Measurements from ENCODE around the gene CACNB3.

The CACNB3 gene

GRCh38 chr12:48800971-48801370, 17.3 kb upstream of the CACNB3 start:
- no peak overlapping the region for H3K27ac Mint-ChIP-seq

GRCh38 chr12:48803675-48804074, 14.6 kb upstream of the CACNB3 start:
- Mint-ChIP-seq H3K27ac (no peak overlapping the region), H3K36me3 (ENCODE audit: low read depth) (no peaks in the 10 kb centered on the region), H3K4me1 (peaks cover 5% of the 10 kb centered on the region), H3K27me3 (no peaks in the 10 kb centered on the region), H3K9me3 (no peaks in the 10 kb centered on the region), H3K4me3 (no peak overlapping the region)
- no peak for DNase-seq
- ATAC-seq: no peak

More at GRCh38 chr12:48800971-48801370, 17.3 kb upstream of the CACNB3 start:
- Mint-ChIP-seq H3K4me3 (no peak overlapping the region), H3K9me3 (no peaks in the 10 kb centered on the region), H3K36me3 (ENCODE audit: low read depth) (no peaks in the 10 kb centered on the region), H3K4me1 (peaks cover 16% of the 10 kb centered on the region), H3K27me3 (peaks cover 1% of the 10 kb centered on the region)
- DNase-seq: no peak
- ATAC-seq: no peak

GRCh38 chr12:48807981-48808380, 10.3 kb upstream of the CACNB3 start:
- Mint-ChIP-seq H3K27me3 (no peaks in the 10 kb centered on the region), H3K4me3 (no peak overlapping the region), H3K36me3 (ENCODE audit: low read depth) (no peaks in the 10 kb centered on the region), H3K9me3 (no peaks in the 10 kb centered on the region), H3K4me1 (peaks cover 5% of the 10 kb centered on the region), H3K27ac (no peak overlapping the region)
- ATAC-seq (no peak), DNase-seq (no peak)

DNA sequence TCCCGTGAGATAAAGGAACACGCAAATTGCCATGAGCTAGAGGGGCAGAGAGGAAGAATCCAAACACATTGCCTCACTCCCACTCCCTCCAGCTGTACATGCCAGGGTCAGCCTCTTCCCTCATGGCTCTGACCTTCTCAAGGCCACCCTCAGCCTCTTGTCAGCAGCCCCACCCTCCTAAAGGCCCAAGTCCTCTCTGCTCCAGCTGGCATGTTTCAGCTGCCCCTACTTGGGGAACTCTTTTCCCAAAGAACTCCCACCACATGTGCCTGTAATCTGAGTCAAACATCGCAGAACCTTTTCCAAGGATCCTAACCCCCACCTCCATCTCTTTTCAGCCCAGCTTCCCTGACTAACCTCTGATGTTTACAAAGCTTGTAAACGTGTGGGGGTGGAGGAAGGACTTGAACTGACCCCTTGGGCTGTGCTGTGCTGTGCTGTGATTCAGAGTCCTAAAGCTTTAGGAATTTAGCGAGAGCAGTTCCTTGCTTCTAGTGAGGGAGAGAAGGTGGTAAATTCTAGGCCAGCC, 7.3 kb upstream of the CACNB3 start:
- peaks cover 11% of the 10 kb centered on the region for H3K4me1 Mint-ChIP-seq
- no peak overlapping the region for H3K27ac Mint-ChIP-seq
- DNase-seq: no peak
- no peaks in the 10 kb centered on the region for H3K9me3 Mint-ChIP-seq
- H3K27me3 Mint-ChIP-seq: peaks cover 3% of the 10 kb centered on the region
- no peaks in the 10 kb centered on the region for H3K36me3 Mint-ChIP-seq (ENCODE audit: low read depth)
- H3K4me3 Mint-ChIP-seq: no peak overlapping the region
- no peak for ATAC-seq

DNA sequence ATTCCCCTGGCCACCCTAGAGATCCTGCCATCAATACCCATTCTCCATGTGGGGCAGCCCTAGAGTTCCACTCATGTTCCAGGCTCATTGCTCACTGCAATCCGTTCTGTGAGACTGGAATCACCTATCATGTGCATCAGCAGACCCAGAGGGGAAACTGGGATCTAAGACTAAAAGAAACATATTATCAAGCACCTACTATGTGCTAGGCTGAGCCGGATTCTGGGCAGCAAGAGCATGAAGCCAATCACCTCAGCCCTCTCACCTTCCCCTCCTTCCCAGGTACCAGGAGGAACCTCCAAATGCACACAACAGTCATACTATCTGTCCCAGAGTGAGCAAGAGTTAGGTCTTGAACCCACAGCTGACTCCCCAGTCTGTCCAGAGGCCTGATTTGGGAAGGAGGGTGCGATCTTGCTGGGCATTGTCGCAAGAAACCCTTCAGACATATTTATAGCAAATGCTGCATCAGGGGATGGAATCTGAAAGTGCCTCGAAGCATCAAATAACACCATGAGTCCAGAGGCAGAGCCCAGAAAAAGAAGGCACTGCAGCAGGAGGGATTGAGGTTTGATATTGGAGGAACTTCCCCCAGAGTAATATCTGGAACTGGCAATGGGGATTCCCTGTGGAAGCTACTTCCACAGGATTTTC, 6.7 kb upstream of the CACNB3 start:
- Mint-ChIP-seq H3K9me3 (no peaks in the 10 kb centered on the region), H3K27ac (no peak overlapping the region), H3K4me3 (no peak overlapping the region), H3K36me3 (ENCODE audit: low read depth) (no peaks in the 10 kb centered on the region), H3K27me3 (peaks cover 7% of the 10 kb centered on the region), H3K4me1 (peaks cover 16% of the 10 kb centered on the region)
- DNase-seq: no peak
- ATAC-seq: no peak

DNA sequence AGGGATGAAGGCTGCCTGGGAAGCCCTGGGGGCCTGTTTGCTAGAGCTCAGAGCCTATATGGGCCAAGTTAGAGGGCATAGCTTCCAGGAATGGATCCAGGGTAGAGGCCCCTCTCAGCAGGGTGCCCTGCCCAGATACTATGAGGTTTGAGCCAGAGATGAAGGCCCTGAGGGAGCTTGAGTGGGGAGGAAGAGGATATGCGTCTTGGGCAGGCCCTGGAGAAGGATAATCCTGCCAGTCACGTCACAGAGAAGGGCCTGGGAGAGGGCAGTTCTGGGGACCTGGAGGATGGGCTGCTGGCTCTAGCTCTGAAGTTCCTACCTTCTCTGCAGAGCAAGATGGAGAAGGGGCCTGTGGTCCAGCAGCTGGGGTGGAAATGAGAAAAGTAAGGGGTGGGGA, 5.9 kb upstream of the CACNB3 start:
- Mint-ChIP-seq H3K4me3 (no peak overlapping the region), H3K27ac (no peak overlapping the region), H3K36me3 (ENCODE audit: low read depth) (no peaks in the 10 kb centered on the region), H3K27me3 (peaks cover 15% of the 10 kb centered on the region), H3K9me3 (no peaks in the 10 kb centered on the region), H3K4me1 (peaks cover 20% of the 10 kb centered on the region)
- ATAC-seq (no peak), DNase-seq (no peak)

DNA sequence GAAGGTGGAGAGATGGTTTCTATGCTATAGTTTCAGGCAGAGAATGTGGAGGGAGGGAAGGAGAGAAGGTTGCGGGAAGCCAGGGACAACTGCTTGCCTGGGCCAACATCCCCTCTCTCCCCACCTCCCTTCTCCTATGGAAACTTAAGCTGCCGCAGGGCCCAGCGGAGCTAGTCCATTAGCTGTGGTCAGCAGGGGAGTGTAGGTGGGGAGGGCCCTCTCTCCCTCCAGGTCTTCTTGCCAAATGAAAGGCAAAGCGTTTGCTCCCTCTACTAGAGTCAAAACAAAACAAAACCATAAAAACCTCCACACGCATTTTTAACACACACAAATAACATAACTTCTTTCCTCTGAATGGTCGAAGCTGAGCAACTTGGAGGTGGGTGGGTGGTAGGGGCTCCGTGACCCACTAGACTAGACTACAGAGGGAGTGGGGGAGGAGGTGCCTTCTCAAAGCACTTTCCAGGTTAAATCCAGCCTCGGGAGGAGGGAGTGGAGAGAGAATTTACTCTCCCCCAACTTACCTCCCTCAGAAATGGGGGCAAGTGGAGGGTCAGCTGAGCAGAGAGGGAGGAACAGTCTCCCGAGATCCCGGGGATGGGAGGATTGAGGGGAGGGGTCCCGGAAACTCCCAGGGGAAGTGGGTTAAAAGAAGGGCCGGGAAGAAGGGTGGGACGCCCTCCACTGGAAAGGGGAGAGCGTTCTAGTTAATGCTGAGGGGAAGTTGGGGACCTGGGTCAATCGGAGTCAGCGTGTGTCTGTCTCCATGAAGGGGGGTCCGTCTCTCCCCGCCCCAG, 4.6 kb upstream of the CACNB3 start:
- no peaks in the 10 kb centered on the region for H3K9me3 Mint-ChIP-seq
- H3K27me3 Mint-ChIP-seq: peaks cover 24% of the 10 kb centered on the region
- no peak for DNase-seq
- H3K4me1 Mint-ChIP-seq: peaks cover 26% of the 10 kb centered on the region
- no peak for ATAC-seq
- H3K4me3 Mint-ChIP-seq: peak overlapping the region; percentile 93
- H3K27ac Mint-ChIP-seq: peak overlapping the region; percentile 59
- H3K36me3 Mint-ChIP-seq (ENCODE audit: low read depth): no peaks in the 10 kb centered on the region

DNA sequence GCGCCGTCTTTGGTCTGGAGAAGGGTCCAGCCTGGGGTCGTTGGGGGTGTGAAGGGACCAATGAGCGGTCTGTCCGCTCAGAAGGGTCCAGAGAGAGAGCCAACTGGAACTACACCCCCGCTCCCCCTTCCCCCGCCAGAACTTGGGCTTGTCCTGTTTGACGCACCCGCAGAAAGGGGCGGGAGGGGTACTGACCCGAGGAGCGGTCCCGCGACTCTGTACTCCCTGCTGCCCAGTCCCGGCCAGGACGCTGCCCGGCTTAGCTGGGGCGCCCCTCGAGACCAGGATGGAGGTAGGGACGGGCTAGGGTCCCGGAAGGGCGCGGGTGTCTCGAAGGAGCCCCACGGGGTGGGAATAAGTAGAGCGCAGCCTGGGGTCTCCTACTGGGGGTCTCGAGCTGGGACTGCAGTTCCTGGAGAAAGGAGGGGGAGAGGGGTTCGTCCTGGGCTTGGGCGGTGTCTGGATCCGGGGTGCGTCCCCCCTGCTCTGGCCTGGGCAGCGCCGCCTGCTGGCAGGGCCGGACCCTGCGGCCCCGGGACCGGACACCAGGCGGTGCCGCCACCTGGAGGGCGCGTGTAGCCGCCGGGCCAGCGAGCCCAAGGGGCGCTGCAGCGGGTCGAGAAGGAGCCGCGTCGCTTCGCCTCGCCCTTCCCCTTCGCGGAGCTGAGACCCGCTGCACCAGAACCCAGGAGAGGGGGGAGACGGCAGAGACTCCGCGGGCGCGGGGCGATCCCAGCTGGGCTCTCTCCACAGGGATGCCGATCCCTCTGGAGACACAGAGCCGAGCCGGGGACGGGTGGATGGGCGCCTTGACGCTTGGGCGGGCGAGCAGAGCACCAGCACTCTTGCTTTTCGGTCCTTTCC, 3.8 kb upstream of the CACNB3 start:
- peak; percentile 91 for DNase-seq
- Mint-ChIP-seq H3K4me1 (peaks cover 28% of the 10 kb centered on the region), H3K27ac (peak overlapping the region; percentile 31)

DNA sequence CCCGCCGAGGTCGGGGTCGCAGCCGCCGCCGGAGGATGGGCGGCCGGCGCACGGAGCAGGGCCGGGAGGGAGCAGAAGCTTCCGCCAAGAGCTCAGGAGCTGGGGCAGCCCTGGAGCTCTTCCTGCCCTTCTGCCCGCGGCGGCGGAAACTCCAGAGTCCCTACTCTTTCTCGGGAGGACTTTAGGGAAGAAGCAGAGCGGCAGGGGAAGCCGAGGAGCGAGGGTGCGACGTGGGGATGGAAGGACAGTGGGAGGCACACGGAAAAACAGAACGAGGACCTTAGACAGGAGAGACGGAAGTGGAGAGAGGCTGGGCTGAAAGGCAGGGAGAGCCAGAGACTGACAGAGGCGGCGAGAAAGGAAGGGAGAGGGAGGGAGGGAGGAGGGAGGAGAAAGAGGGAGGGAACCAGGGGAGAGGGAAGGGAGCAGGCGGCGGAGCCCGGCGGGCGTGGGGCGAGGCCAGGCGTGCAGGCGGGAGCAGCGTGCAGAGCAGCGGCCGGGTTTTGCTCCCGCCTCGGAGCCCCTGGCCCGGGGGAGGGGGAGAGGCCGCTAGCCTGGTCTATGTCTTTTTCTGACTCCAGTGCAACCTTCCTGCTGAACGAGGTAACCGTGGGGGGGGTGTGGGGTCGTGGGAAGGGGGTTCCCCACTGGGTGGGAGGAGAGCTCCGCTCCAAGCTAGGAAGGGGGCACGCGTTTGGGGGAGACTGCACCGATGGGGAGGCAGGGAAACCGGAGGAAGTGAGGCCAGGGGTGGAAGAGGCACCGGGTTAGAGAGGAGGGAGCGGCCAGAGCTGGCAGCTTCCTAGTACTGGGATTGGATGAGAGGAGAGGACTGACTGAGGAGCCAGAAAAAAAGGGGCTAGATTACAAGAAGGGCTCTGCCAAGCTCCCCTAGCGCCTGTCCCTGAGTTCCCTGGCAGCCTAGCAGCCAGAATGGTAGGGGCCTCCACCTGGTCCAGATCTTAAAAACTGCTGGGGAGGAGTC, 2.9 kb upstream of the CACNB3 start:
- Mint-ChIP-seq H3K27ac (no peak overlapping the region), H3K9me3 (no peaks in the 10 kb centered on the region), H3K4me3 (peak overlapping the region; percentile 93), H3K36me3 (ENCODE audit: low read depth) (no peaks in the 10 kb centered on the region), H3K4me1 (peaks cover 28% of the 10 kb centered on the region), H3K27me3 (peaks cover 30% of the 10 kb centered on the region)
- DNase-seq (peak; percentile 47), ATAC-seq (peak; percentile 41)

More for the DNA sequence above, 3.8 kb upstream of the CACNB3 start:
- H3K36me3 Mint-ChIP-seq (ENCODE audit: low read depth): no peaks in the 10 kb centered on the region
- peak overlapping the region; percentile 93 for H3K4me3 Mint-ChIP-seq
- ATAC-seq: peak; percentile 81
- peaks cover 30% of the 10 kb centered on the region for H3K27me3 Mint-ChIP-seq
- H3K9me3 Mint-ChIP-seq: no peaks in the 10 kb centered on the region

DNA sequence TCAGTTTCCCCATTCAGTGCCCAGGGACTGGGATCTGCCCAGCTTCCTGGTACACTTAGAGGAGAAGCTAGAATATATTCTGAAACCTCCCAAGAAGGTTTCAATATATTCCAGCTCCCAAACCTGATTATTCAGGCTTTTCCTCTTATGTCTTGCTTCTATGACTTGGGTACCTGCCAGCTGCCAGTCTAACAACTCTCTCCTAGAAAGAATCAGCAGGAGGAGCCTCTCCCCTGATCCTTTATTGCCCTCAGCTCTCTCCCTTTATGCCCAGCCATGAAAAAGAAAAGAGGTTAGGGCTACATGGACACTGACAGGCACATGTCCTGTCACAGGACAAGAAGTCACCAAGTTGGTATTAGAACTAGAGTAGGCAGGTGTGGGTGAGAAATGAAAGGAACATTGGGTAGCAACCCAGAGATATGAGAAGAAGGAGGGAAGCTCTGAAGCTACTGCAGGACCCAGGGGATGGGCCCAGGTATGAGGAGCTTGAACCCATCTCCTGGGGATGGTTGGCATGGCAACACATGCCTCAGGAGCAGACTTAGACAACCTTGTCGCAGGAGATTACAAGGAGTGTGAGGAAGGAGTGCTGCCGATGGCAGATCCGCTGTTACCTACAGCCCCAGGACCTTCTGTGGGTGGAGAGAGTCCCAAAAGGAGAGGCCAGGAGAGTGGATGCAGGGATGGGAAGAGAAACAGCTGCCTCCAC, 2.0 kb upstream of the CACNB3 start:
- H3K36me3 Mint-ChIP-seq (ENCODE audit: low read depth): no peaks in the 10 kb centered on the region
- no peak overlapping the region for H3K27ac Mint-ChIP-seq
- H3K9me3 Mint-ChIP-seq: no peaks in the 10 kb centered on the region
- peak overlapping the region; percentile 93 for H3K4me3 Mint-ChIP-seq
- H3K27me3 Mint-ChIP-seq: peaks cover 30% of the 10 kb centered on the region
- ATAC-seq: no peak
- peaks cover 28% of the 10 kb centered on the region for H3K4me1 Mint-ChIP-seq
- DNase-seq: no peak

DNA sequence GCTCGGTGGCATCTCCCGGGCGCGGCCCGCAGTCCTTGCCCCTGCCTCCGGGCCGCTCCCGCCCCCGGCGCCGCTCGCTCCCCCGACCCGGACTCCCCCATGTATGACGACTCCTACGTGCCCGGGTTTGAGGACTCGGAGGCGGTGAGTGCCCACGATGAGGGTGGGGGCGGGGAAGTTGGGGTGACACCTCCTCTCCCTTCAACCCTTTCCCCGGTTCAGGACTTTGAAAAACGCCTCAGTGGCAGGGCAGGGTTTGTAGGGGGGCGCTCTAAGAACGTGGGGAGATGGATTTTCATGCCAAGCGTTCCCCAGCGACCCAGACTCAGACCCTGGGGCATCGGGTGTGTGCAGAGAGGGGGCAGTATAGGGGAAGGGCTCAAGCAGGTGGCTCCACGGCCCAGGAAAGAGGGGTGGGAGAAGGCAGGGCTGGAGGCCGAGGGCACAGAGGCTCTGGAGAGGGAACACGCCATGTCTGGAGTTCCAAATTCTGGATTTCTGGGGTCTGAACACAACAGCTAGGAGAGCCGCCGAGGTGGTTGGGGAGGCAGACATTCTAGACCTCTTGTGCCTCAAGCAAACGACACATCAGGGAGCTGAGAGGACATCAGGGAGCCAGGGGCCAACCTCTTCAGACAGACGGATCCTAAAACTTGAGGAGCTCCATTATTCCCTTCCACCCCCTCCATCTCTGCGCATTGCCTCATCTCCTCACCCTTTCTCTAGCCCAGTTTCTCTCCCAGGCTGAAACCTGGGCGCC, 715 bp downstream of the CACNB3 start:
- no peak for ATAC-seq
- peak; percentile 54 for DNase-seq

DNA sequence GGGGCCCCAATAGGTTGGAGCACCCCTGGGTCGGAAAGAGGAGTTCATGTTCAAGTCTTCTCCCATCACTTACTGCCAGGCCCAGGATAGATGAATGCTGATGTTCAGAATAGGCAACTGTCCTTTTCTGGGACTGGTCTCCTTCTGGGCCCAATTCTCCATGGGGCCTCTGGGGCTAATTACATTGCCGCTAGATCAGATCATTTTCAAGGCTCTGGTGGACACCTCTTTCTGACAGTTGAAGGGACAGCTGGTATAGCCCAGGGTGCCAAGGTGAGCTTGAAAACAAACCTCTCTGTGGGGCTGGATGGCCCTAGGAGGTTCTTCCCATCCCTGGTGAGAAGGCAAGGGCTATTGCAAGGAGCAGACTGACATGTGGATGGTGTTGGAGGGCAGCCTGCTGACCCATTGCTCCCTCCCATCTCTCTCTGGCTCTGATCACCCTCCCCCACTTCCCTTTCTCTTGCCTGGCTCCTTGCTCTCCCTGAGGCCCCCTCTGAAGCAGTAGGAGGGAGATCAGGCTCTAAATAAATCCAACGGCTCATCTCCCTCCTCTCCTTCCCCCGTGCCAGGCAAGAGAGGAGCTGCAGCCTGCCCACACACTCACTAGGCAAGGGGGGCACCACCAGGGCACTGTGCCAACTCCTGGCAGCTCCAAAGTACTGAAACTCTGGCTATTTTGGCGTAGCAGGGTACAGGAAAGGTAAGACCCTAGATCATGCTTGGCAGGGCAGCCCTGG, 1.9 kb downstream of the CACNB3 start:
- no peak for DNase-seq
- peaks cover 22% of the 10 kb centered on the region for H3K4me1 Mint-ChIP-seq
- H3K27ac Mint-ChIP-seq: no peak overlapping the region
- no peaks in the 10 kb centered on the region for H3K36me3 Mint-ChIP-seq (ENCODE audit: low read depth)
- peaks cover 29% of the 10 kb centered on the region for H3K27me3 Mint-ChIP-seq
- ATAC-seq: no peak
- no peaks in the 10 kb centered on the region for H3K9me3 Mint-ChIP-seq
- H3K4me3 Mint-ChIP-seq: no peak overlapping the region

More for the DNA sequence above, 715 bp downstream of the CACNB3 start:
- H3K36me3 Mint-ChIP-seq (ENCODE audit: low read depth): no peaks in the 10 kb centered on the region
- H3K9me3 Mint-ChIP-seq: no peaks in the 10 kb centered on the region
- peaks cover 30% of the 10 kb centered on the region for H3K27me3 Mint-ChIP-seq
- peaks cover 23% of the 10 kb centered on the region for H3K4me1 Mint-ChIP-seq
- peak overlapping the region; percentile 69 for H3K4me3 Mint-ChIP-seq
- no peak overlapping the region for H3K27ac Mint-ChIP-seq

Measured in activated naive CD8-positive, alpha-beta T cell treated with anti-CD3 and anti-CD28 coated beads, Interleukin-2, amount 50 U/mL, for 24 hours (primary cell).